ENCODE data around the gene SPDYE6.
"Not testable (repeated sequence)": the region's sequence is repeated elsewhere in the genome, so short reads cannot be mapped to it uniquely, and the experiment has no call there.

The SPDYE6 gene, protein sequence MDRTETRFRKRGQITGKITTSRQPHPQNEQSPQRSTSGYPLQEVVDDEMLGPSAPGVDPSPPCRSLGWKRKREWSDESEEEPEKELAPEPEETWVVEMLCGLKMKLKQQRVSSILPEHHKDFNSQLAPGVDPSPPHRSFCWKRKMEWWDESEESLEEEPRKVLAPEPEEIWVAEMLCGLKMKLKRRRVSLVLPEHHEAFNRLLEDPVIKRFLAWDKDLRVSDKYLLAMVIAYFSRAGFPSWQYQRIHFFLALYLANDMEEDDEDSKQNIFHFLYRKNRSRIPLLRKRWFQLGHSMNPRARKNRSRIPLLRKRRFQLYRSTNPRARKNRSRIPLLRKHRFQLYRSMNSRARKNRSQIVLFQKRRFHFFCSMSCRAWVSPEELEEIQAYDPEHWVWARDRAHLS

DNA sequence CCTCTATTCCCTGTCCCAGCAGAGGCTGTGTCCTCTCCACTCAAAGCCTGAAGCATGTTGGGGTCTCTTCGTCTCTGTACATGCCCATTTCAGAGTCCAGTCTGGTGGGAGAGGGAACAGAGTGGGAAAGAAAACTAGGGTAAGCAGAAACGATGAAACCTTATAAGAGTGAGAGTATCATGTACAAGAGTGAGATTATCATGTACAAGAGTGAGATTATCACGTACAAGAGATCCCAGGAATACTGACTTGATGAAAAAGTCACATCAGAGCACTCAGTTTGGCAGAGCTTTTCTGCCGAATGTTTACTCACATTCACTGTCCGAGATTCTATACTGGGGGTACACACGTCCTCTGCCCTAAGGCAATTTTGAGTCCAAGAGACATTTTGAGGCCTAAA is at the start of gene SPDYE6:
Gene SPDYE6 (minus strand): TSS at position 101 of the 400 bp plus-strand sequence. CDS start 421 bp downstream, outside the sequence.
- not testable (repeated sequence) for DNase-seq (ENCODE audit: low spot score)

DNA sequence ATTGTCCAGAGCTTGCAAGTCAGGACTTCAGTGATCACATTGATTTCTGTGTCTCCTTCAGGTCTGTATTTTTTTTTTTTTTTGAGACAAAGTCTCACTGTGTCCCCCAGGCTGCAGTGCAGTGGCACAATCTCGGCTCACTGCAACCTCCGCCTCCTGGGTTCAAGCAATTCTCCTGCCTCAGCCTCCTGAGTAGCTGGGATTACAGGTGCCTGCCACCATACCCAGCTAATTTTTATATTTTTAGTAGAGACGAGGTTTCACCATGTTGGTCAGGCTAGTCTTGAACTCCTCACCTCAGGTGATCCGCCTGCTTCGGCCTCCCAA is 48.6 kb upstream of the SPDYE6 start:
- DNase-seq (ENCODE audit: low spot score), result not testable (repeated sequence)

DNA sequence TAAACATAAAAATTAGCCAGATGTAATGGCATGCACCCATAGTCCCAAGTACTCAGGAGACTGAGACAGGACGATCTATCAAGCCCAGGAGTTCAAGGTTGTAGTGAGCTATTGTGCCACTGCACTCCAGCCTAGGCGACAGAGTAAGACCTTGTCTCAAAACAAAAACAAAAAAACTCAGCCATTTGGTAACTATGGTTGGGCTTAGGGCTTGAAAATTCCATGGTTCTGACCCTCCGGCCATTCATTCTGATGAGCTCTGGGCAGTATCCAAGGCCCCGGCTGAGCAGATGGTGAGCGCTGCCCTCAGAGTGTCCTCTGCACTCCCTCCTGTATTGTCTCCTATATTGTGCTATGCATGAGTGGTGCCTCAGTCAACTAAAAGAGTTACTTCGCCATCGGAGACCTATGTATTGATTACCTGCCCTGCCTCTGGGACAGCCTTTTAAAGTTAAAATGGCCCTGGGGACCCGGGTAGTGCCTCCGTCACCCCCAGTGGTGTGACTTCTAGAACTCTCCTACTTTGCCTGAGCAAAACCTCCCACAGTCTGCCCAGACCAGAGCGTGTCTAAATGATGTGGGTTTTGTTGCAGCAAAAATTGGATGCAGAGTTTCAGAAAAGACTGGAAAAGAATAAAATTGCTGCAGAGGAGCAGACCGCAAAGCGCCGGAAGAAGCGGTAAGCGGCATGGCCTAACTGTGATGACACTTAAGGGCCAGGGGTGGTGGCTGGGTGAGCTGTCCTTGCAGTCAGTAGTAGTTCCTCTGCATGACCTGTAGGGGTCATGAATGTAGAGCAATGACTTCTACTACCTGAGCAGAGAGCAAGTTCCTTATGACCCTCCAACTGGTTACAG is 48.0 kb upstream of the SPDYE6 start:
- peak; percentile 57 for DNase-seq (ENCODE audit: low spot score)

DNA sequence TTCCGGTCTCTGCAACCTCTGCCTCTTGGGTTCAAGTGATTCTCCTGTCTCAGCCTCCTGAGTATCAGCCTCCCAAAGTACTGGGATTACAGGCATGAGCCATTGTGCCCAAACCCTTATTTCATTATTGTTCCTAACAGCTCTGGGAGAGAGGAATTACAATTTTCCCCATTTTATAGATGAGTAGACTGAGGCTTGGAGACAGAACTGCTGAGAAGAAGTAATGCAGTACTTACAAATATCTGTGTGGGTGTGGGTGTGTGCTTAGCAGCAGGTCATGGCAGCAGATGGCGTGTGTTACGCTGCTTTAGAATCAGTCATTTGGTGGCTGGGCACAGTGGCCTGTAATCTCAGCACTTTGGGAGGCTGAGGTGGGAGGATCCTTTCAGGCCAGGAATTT is 47.3 kb upstream of the SPDYE6 start:
- DNase-seq (ENCODE audit: low spot score), result no peak

DNA sequence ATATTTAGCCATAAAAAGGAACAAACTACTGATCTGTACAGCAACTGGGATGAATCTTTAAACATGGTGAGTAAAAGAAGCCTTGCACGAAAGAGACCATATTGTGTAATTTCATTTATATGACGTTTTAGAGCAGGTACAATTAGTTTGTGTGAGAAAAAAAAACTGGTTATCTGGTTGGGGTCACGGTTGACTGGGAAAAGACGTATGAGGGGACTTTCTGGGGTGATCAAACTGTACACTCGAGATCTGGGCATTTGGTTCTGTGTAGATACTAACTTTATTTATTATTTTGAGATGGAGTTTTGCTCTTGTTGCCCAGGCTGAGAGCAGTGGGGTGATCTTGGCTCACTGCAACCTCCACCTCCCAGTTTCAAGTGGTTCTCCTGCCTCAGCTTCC is 44.1 kb upstream of the SPDYE6 start:
- no peak for DNase-seq (ENCODE audit: low spot score)

DNA sequence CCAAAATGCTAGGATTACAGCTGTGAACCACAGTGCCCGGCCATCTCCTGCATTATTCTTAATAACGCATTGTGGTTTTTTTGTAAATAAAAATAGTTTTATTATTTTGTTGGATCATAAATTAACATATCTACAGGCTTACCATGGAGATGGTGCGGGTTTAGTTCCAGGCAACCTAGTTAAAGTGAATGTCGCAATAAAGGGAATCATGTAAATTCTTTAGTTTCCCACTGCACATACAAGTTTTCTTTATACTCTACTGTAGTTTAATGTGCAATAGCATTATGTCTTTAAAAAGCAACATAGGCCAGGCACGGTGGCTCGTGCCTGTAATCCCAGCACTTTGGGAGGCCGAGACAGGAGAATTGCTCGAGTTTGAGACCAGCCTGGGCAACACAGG is 42.3 kb upstream of the SPDYE6 start:
- no peak for DNase-seq (ENCODE audit: low spot score)

DNA sequence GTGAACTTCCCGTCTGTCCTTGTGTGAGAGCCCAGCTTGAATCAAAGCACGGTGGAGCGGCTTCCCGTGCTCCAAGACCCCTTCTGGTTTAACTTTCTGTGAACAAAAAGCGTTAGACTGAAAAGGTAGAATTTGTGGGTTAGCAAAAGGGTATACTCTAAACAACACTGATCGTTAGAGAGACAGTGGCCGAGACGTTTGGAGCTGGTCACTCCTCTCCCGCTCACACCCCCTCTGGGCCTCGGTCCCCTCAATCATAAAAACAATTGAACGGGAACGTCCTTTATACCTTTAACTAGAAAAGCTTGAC is 40.4 kb upstream of the SPDYE6 start:
- DNase-seq (ENCODE audit: low spot score), result no peak

DNA sequence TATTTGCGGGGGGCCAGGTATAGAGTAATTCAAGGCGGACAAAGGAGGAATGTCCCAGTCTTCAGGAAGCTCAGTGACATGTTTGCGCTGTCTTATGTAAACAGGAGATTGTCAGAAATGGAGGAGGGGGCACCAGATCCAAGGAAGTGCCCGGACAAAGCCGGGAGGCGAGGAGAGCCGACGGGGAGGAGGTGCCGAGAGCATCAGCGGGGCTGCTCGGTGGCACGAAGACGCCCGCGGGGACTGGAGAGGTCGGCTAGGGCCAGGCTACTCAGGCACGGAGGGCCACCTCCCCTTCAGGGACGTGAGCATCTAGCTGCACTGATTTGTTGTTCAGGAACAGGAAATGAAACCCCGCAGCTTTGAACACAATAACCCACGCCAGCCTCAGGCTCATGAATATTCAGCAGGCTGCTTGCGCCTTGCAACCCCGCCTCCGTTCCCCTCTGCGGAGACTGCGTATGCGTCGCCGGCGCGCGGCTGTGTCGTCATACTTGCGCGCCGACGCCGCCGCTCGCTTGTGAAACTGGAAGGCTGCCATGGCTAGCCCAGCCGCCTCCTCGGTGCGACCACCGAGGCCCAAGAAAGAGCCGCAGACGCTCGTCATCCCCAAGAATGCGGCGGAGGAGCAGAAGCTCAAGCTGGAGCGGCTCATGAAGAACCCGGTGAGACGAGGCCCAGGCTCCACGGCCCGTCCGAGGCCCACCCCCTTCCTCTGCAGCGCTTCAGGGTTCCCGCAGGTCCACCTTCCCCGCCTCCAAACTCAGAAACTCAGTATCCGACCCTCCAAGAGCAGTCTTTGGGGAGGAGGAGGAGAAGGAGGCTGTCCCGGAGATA is 39.8 kb upstream of the SPDYE6 start, which contains the start of gene PRKRIP1:
Gene PRKRIP1 (plus strand): TSS at position 491 of the 837 bp plus-strand sequence. CDS start 49 bp downstream, at position 540.
- peak; percentile 98 for DNase-seq (ENCODE audit: low spot score)

DNA sequence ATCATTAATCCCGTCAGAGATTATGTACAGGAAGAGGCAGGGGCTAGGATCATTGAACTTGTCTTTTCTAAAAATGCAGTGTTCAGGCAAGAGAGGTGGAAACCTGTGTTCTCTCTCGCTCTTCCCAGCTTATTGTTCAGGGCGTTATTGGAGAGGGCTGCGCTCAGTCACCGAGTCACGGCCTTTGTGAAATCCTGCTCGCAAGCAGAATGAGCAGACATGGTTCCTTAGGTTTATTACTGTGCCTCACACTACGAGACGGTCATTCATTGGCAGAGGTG is 39.3 kb upstream of the SPDYE6 start:
- no peak for DNase-seq (ENCODE audit: low spot score)

DNA sequence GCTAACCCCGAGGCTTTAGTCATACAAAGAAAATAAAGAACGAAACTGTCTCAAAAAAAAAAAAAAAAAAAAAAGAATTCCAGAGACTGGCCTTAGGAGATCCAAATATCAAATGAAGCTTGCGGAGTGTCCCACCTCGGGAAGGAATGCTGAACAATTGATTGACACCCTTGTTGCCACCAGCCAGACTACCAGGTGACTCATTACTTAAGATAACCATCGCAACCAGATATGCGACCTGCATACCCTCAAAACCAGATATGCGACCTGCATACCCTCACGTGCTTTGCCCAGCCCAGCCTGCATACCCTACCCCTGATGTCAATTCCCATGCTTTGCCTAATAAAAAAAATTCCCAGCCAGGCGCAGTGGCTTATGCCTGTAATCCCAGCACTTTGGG is 37.2 kb upstream of the SPDYE6 start:
- no peak for DNase-seq (ENCODE audit: low spot score)

DNA sequence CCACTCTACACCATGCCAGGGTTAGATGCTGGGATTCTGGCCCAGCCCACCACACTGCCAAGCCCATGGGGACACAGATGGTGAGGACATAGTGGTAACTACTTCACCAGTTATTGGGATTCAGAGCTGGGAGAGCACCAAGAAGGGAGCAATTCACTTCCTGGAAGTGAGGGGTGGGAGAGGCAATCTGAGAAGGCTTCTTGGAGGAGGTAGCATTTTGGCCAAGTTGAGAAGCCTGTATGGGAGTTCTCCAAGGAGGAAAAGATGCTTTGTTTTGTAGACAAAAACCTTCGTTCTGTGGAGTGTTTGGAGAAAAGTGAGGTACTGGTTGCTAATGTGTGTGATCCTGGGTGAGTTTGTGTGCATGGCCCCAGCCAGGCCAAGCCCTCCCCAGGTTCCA is 36.1 kb upstream of the SPDYE6 start:
- DNase-seq (ENCODE audit: low spot score), result no peak

DNA sequence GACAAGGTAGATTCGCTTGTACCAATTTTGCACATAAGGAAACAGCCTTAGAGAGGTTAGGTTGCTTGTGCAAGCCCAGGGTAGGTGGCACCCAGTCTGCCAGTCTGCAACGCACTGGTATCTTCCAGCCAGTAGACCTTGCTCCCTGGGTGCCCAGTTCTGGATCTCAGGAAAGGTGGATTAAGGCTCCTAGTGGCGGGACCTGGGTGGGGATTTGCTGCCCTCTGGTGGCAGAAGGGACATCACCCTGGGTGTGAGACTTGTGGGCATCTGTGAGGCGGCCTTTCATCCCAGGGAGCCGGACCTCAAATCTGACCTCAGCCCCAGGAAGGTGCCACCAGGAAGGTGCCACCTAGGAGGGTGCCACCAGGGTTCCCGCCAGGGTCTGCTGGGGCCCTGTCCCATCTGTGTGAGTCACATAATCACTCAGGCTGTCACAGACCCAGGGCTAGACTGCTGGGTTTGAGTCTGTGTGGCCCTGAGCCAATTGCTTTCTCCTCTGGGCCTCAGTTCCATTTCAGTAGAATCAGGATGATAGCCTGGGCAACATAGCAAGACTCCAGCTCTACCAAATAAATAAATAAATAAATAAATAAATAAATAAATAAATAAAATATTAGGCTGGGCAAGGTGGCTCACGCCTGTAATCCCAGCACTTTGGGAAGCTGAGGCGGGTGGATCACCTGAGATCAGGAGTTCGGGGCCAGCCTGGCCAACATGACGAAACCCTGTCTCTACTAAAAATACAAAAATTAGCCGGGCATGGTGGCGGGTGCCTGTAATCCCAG is 34.6 kb upstream of the SPDYE6 start:
- peak; percentile 77 for DNase-seq (ENCODE audit: low spot score)

DNA sequence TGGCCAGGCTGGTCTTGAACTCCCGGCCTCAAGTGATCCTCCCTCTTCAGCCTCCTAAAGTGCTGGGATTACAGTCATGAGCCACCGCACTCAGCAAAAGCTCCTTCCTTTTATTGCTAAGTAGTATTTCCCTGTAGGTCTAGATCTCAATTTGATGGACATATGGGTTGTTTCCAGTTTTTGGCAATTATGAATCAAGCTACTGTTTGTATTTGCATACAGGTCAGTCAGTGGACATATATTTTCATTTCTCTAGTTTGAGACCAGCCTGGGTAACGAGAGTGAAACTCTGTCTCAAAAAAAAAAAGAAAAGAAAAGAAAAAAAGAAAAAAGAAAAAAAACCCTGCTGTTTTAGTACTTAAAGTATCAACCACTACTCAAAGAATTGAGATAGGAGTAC is 33.6 kb upstream of the SPDYE6 start:
- DNase-seq (ENCODE audit: low spot score), result no peak

DNA sequence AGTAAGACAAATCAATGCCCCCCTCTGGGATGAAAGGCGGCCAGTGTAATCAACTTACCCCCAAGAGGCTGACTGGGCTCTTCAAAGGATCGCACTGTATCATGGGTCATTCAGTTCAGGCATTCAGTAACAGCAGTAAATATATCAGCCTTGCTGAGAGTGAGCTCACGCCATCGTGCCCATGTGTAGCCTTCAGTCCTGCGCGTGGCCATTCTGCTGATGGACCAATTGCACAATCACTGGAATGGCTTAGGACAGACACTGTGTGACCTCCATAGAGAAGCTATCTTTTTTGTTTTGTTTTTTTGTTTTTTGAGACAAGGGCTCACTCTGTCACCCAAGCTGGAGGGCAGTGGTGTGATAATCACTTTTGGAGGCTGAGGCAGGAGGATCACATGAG is 30.8 kb upstream of the SPDYE6 start:
- DNase-seq (ENCODE audit: low spot score), result no peak

DNA sequence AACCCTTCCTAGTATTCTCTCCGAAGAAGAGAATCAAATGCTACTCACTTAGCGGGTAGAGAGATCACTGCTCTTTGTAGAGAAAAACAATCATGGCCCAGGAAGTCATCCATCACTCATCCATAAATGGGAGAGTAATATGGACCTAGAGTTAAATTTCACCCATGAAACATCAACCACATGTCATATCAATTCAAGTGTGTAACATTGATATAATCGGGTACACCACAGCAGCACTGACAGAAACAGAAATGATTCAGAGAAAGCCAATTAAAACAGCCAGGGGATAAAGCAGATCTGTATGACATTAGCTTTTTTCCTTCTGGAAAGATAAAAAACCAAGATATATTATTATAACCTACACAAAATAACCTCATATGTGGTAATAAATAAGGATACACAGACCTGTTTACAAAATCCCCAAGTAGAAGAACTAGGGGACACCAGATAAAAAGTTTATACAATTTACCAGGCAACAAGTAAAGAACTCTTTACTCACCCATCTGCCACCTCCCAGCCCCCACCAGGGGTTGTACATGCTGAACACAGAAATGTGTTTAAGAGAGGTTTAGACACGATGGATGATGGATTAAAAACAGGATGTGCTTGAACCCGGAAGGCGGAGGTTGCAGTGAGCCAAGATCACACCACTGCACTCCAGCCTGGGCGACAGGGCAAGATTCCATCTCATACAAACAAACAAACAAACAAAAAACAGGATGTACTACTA is 25.6 kb upstream of the SPDYE6 start:
- not testable (repeated sequence) for DNase-seq (ENCODE audit: low spot score)

DNA sequence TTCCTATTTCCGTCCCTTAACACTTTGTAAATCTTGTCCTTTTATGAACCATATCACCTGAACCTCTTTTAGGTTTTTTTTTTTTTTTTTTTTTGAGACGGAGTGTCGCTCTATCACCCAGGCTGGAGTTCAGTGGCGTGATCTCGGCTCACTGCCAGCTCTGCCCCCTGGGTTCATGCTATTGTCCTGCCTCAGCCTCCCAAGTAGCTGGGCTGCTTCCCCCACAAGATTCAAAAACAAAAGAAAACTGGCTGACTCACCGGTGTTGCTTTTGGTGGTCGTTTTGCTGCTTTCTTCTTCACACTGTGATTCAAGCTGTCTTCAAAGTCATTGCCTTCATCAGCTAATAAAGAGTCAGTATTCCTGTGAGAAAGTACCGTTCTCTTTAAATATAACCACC is 24.6 kb upstream of the SPDYE6 start:
- DNase-seq (ENCODE audit: low spot score), result not testable (repeated sequence)

DNA sequence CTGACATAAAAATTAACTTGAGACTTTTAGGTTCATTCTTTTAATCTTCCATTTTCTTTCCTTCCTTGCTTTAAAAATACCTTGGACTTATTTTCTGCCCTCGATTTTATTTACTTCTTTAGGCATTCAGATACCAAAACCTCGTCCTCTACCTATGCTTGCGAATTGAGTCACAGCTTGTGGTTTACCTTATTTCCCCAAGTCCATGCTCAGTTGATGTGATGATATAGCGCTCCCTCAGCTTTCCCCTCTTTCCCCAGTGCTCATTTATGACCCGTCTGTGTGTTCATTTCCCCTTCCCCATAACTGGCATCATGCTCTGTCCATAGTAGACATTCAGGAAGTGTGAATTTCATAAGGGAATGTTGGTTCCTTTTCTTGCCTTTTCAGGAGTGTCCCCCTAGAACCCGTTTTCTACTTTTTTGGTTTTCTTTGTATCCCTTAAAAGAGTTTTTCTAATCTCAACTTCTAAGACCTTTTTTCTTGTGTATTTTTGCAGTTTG is 20.8 kb upstream of the SPDYE6 start:
- DNase-seq (ENCODE audit: low spot score), result no peak

DNA sequence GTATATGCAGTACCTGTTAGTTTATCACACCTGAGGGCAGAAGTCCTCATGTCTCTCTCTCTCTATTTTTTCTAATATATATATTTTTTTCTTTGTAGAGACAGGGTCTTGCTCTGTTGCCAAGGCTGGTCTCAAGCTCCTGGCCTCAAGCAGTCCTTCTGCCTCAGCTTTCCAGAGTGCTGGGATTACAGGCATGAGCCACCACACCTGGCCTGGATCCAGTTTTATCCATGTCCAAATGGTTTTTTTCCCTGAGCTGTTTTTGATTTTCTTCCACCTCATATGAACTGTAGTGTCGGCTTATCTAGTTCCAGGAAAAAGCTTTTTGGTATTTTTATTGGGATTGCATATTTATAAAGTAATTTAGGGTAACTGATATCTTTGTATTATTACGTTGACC is 16.6 kb upstream of the SPDYE6 start:
- DNase-seq (ENCODE audit: low spot score), result not testable (repeated sequence)

DNA sequence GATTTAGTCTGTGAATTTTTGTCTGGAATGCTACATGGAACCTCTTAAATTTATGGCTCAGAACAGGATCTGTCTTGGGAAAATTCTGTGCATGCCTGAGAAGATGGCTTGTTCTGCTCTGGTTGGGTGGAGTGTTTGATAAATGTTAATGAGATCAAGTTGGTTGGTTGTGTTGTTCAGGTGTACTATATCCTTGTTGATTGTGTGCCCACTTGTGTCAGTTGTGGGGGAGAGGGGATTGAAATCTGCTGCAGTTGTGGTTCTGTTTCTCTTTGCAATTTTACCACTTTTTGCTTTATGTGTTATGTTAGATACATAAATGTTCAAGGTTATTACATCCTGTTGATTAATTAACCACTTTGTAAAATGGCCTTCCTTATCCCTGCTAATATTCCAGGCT is 13.8 kb upstream of the SPDYE6 start:
- DNase-seq (ENCODE audit: low spot score), result not testable (repeated sequence)

DNA sequence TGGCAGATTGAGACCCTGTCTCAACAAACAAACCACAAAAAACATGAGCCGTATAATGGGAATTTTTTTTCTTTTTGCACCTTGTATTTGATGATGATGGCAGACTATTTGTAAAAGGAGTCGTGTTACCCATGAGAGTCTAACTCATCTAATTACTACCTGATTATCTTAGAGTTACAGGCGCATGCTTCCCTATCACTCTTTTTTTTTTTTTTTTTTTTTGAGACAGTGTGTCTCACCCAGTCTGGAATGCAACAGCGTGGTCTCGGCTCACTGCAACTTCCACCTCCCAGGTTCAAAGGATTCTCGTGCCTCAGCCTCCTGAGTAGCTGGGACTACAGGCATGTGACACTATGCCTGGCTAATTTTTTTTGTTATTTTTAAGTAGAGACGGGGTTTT is 9.1 kb upstream of the SPDYE6 start:
- not testable (repeated sequence) for DNase-seq (ENCODE audit: low spot score)

DNA sequence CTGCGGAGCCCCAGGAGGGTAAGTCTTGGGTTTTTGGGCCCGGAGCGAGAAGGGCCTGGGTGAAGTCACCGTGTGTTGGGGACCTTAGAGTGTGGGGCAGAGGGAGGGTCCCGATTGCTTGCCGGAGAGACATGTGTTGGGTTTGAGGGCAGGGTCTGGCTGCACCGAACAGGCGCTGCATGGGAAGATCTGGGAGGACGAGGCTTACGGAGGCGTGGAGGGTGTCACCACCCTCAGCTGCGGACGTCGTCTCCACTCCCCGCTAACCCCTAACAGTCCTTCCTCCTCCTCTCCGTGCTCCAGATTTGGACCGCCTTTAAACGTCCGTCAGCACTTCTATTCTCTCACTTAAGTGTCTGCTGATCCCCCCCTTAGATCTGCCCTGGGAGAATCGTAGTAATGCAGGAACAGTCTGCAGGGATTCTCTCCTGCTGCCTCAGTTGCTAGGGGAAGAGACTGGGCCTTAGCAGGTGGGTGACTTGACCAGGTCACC is 8.2 kb upstream of the SPDYE6 start:
- DNase-seq (ENCODE audit: low spot score), result not testable (repeated sequence)

Data from COLO829 (cell line).